Keratinocyte (primary cell): ENCODE measurements around the gene PTPRT. TPM values are rescaled to one million over a fixed set of nuclear protein-coding genes. Genes with fewer than 3 reads are reported as not detected.

Experiments
- DNase-seq: peaks from one replicate; pipeline ENCODE4 v3.0.0-alpha.2; 2011; ENCODE audit warnings: low read depth, missing footprints, low spot score
- FAIRE-seq: peaks from 2 replicates; lab custom pipeline; 2011; peaks lifted over from hg19 to GRCh38; lab: Jason Lieb, UNC
- H2AFZ ChIP-seq: 2 replicates; pipeline ENCODE4 v1.6.0; 2012; ENCODE audit warnings: low read length, control low read depth, inconsistent platforms; ENCODE audit not compliant: control insufficient read depth
- H3K27ac ChIP-seq: 2 replicates; pipeline ENCODE4 v1.5.1; 2011; ENCODE audit warnings: low read length; ENCODE audit not compliant: control insufficient read depth, insufficient read depth
- H3K27me3 ChIP-seq: 3 replicates; pipeline ENCODE4 v1.6.0; 2011; ENCODE audit warnings: low read length; ENCODE audit not compliant: control insufficient read depth, insufficient read depth; ENCODE audit errors: extremely low read depth
- H3K36me3 ChIP-seq, 2 experiments: 2 replicates in 1 of 2; 3 replicates in 1 of 2; pipeline ENCODE4 v1.5.1; 2011; ENCODE audit warnings: low read length in 2 of 2, mild to moderate bottlenecking in 1 of 2; ENCODE audit not compliant: control insufficient read depth in 2 of 2, insufficient read depth in 2 of 2; ENCODE audit errors: extremely low read depth in 1 of 2
- H3K4me1 ChIP-seq: 3 replicates; pipeline ENCODE4 v1.5.1; 2011; ENCODE audit warnings: low read length; ENCODE audit not compliant: control insufficient read depth, insufficient read depth; ENCODE audit errors: extremely low read depth
- H3K4me2 ChIP-seq: 3 replicates; pipeline ENCODE4 v1.6.0; 2011; ENCODE audit warnings: low read depth, low read length; ENCODE audit not compliant: control insufficient read depth, insufficient read depth; ENCODE audit errors: extremely low read depth
- H3K4me3 ChIP-seq, 3 experiments: fragments of 200-600 bp in 1 of 3; sonication (generic) in 1 of 3; 2 replicates in 2 of 3; 3 replicates in 1 of 3; pipeline ENCODE4 v1.5.1; 2011 to 2016; ENCODE audit warnings: low read length in 3 of 3, mild to moderate bottlenecking in 3 of 3, control low read depth in 2 of 3, inconsistent platforms in 1 of 3, low read depth in 1 of 3, mixed read lengths in 1 of 3, mixed run types in 1 of 3, moderate library complexity in 1 of 3; ENCODE audit not compliant: control insufficient read depth in 2 of 3, insufficient read depth in 2 of 3; ENCODE audit errors: extremely low read depth in 1 of 3
- H3K79me2 ChIP-seq: 2 replicates; pipeline ENCODE4 v1.6.0; 2012; ENCODE audit warnings: low read length; ENCODE audit not compliant: control insufficient read depth, insufficient read depth
- H3K9ac ChIP-seq: 3 replicates; pipeline ENCODE4 v1.6.0; 2011; ENCODE audit warnings: low read length; ENCODE audit not compliant: control insufficient read depth, insufficient read depth; ENCODE audit errors: extremely low read depth
- H3K9me1 ChIP-seq: 3 replicates; pipeline ENCODE4 v1.6.0; 2011; ENCODE audit warnings: low read length; ENCODE audit not compliant: control insufficient read depth, insufficient read depth; ENCODE audit errors: extremely low read depth
- H3K9me3 ChIP-seq: 2 replicates; pipeline ENCODE4 v1.5.1; 2012; ENCODE audit warnings: low read depth, low read length; ENCODE audit not compliant: control insufficient read depth
- H4K20me1 ChIP-seq: 3 replicates; pipeline ENCODE4 v1.6.0; 2011; ENCODE audit warnings: low read length; ENCODE audit not compliant: control insufficient read depth, insufficient read depth; ENCODE audit errors: extremely low read depth
- CTCF ChIP-seq, 3 experiments: IDR thresholded peaks in 1 of 3; conservative IDR thresholded peaks in 1 of 3; optimal IDR thresholded peaks in 1 of 3; 2 replicates in 2 of 3; 3 replicates in 1 of 3; pipeline versions ENCODE3 to v1.5.1; 2011; ENCODE audit warnings: low read length in 3 of 3, mild to moderate bottlenecking in 3 of 3, moderate library complexity in 2 of 3, control low read depth in 1 of 3, inconsistent platforms in 1 of 3; ENCODE audit not compliant: insufficient read depth in 2 of 3; ENCODE audit errors: extremely low read depth in 1 of 3
- EZH2 ChIP-seq: IDR thresholded peaks from one replicate; pipeline ENCODE4 v1.6.1; 2012; ENCODE audit warnings: inconsistent platforms, mild to moderate bottlenecking, low read length, moderate library complexity
- dilution Hi-C: fragments of 300-500 bp; cut with MboI; formaldehyde crosslinking; loops from one replicate; pipeline ENCODE4 v1.7.0; 2020; ENCODE audit warnings: low sequenced_read_pairs; ENCODE audit not compliant: extremely low pct_ligation_motif_present
- polyA plus RNA-seq, 5 experiments: library from polyadenylated mRNA; depleted of rRNA in 3 of 5; stranded (reverse) in 3 of 5; stranded (forward) in 1 of 5; unstranded in 1 of 5; fragments of >200 nt; gene quantifications; 1 replicate in 1 of 5; 2 replicates in 3 of 5; 3 replicates in 1 of 5; pipeline versions ENCODE4 v1.2.1 to v1.2.3, GENCODE V29; 2011 to 2012; ENCODE audit warnings: missing spikeins in 2 of 5, low read depth in 1 of 5, low replicate concordance in 1 of 5

Gene PTPRT
- polyA plus RNA-seq, 1 donor (not counting 4 experiments of a cell fraction or from before 2014, with no cell fraction given), result not detected

- no peak for DNase-seq
- Histone ChIP-seq H3K27me3 (no peaks in the 10 kb centered on the region), H4K20me1 (no peaks in the 10 kb centered on the region), H3K79me2 (no peaks in the 10 kb centered on the region), H3K9ac (no peak overlapping the region), H3K9me3 (no peaks in the 10 kb centered on the region), H3K4me3 (no peak overlapping the region), H3K9me1 (no peaks in the 10 kb centered on the region), H3K4me1 (no peaks in the 10 kb centered on the region), H3K27ac (no peak overlapping the region), H3K4me2 (no peak overlapping the region), H3K36me3 (no peaks in the 10 kb centered on the region), H2AFZ (no peak overlapping the region)
- no peak for FAIRE-seq
- dilution Hi-C loops, result no loop called here
- TF ChIP-seq EZH2, result no peak
- no peak for TF ChIP-seq CTCF (optimal IDR thresholded peaks at IDR 0.05 in 1 of 3, IDR thresholded peaks at IDR 0.05 in 1 of 3, conservative IDR thresholded peaks at IDR 0.05 in 1 of 3; ENCODE audit: extremely low read depth in 1 of 3, insufficient read depth in 2 of 3, low read length in 3 of 3)
These were observed 704.8 kb downstream of the PTPRT start for GRCh38 chr20:42484790-42485375.

GRCh38 chr20:42484335-42484734 is 705.4 kb downstream of the PTPRT start:
- dilution Hi-C loops, result no loop called here
- Histone ChIP-seq H3K9me3 (no peaks in the 10 kb centered on the region), H3K4me1 (no peaks in the 10 kb centered on the region), H3K36me3 (no peaks in the 10 kb centered on the region), H2AFZ (no peak overlapping the region), H3K9ac (no peak overlapping the region), H3K27me3 (no peaks in the 10 kb centered on the region), H3K79me2 (no peaks in the 10 kb centered on the region), H4K20me1 (no peaks in the 10 kb centered on the region), H3K4me3 (no peak overlapping the region), H3K9me1 (no peaks in the 10 kb centered on the region), H3K27ac (no peak overlapping the region), H3K4me2 (no peak overlapping the region)
- TF ChIP-seq CTCF (optimal IDR thresholded peaks at IDR 0.05 in 1 of 3, IDR thresholded peaks at IDR 0.05 in 1 of 3, conservative IDR thresholded peaks at IDR 0.05 in 1 of 3; ENCODE audit: extremely low read depth in 1 of 3, insufficient read depth in 2 of 3, low read length in 3 of 3) (no peak), EZH2 (no peak)
- no peak for FAIRE-seq
- DNase-seq, result no peak
